IPS-NIHi7 (cell line): Measurements from ENCODE around the gene SLC17A2.

ENCODE experiments used
- DNase-seq: peaks from one replicate; pipeline ENCODE4 v3.0.0; 2012; ENCODE audit warnings: mixed read lengths; ENCODE audit errors: extremely low spot score

SLC17A2 gene

DNA sequence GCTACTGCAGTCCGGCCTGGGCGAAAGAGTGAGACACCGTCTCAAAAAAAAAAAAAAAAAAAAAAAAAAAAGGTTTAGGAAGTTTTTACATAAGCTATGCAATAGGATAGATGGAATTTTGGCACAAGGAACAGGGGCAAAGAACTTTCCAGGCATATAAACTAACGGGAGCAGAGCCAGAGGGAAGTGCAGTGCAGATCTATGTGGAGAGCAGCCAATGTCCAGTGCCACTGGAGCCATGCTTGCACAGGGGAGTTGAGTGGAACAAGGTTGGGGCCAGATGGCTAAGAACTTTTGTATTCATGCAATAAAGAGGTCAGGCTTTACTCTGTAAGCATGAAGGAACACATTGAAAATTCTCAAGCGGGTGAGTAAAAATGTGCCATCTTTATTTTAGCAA is 10.8 kb downstream of the SLC17A2 start:
- DNase-seq: no peak

DNA sequence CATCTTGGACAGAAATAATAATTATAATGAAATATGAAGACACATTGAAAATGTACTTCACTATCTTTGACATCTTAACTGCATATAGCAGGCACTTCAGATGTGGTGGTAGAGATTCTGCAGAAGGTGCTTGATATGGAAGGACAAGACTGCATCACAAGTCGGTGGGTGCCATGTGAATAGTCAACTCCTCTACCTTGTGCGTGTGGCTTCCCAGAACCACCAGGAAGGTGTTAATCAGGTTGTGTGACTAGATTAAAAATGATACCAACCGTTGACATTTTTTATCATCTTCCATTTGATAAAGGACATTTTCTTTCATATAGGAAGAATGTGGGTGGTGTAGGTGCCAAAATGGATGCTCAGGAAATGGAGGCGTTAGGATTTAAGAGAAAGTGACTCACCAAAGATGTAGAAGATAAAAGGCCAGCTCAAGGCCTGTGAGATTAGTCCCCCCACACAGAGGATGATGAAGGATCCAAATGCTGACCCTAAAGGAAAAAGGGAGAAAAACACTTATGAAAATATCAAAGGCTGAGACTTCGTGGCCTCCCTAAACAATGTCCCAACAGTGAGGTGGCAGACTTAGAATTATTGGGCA is 12.3 kb downstream of the SLC17A2 start:
- no peak for DNase-seq

- DNase-seq: no peak
Measured at GRCh38 chr6:25916789-25917490, 13.6 kb downstream of the SLC17A2 start.

DNA sequence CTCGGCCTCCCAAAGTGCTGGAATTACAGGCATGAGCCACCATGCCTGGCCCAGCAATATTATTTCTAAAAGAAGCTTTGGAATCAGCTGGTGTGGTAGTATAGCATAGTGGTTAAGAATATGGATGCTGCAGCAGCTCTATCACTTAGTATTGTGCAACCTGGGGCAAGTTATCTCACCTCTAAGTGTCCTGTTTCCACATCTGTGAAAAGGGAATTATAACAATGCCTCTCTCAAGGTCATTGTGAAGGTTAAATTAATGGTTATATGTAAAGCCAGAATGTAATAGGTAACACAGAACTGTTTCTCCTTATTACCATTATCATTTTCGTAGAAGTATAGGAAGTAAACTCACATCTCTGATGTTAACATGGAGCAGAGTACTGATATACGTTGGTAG is 14.2 kb downstream of the SLC17A2 start:
- DNase-seq: no peak

GRCh38 chr6:25913741-25914140 is 16.8 kb downstream of the SLC17A2 start:
- DNase-seq: no peak

GRCh38 chr6:25911351-25911750 is 19.1 kb downstream of the SLC17A2 start:
- no peak for DNase-seq

- no peak for DNase-seq
Measured at GRCh38 chr6:25907475-25908014, 22.9 kb downstream of the SLC17A2 start.

DNA sequence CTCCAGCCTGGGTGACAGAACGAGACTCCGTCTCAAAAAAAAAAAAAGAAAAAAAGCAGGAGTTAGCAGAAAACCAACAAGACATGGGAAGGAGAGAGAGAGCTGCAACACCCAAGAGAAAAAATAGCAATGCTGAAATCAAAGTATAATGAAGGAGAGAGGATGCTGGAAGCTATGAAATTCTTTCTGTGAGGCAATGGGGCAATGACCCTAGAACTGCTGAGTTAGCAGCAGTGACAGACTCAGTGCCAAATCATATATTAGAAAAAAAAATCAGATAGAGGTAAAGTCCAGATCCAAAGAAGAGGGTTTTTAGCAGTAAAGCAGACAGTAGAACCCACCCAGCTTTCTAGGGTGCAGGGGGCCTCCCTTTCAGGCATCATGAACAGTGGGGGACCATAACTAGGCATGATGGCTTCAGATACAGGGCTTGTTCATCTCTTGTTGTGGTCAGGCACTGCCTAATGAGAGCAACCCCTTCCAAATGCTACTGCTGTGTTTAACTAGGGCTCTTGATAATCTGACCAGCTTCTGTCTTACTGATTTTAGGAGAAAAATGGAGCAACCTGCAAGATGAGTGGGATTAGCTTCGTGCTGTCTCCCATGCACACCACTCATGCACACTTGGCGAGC is 26.9 kb downstream of the SLC17A2 start:
- no peak for DNase-seq

GRCh38 chr6:25902071-25902470 is 28.4 kb downstream of the SLC17A2 start:
- DNase-seq: no peak

DNA sequence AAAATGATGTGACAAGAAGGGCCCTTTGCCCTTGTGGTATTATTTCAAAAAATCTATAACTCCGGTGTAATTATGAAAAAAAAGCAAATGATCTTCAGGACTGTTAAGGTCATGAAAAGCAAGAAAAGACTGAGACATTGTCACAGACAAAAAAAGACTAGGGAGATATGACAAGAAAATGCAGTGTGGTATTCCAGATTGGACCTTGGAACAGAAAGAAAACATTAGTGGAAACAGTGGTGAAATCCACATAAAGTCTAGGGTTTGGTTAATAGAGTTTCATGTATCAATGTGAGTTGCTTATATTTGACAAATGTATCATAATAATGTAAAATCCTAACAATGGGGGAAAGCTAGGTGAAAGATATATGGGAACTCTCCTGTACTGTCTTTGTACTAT is 29.6 kb downstream of the SLC17A2 start:
- no peak for DNase-seq

GRCh38 chr6:25899580-25900408 is 30.7 kb downstream of the SLC17A2 start:
- no peak for DNase-seq

DNA sequence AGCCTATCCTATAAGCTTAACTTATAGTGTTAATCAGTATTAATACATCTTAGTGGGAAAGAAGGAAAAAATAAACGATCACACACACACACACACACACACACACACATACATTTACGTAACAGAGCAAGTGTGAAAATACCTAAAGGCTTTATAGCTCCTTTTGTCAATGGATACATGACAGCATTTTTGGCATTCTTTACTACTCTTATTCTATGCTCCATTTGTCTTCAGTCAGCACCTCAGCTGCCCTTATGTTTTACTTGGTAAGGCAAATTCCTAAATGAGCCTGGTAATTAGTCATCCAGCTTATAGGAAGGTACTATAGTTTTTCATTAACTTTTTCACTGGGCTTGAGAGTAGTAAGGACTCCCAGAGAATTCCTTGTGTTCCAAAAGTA is 31.4 kb downstream of the SLC17A2 start:
- peak; percentile 23 for DNase-seq

GRCh38 chr6:25898289-25898977 is 32.1 kb downstream of the SLC17A2 start:
- DNase-seq: peak; percentile 45

DNA sequence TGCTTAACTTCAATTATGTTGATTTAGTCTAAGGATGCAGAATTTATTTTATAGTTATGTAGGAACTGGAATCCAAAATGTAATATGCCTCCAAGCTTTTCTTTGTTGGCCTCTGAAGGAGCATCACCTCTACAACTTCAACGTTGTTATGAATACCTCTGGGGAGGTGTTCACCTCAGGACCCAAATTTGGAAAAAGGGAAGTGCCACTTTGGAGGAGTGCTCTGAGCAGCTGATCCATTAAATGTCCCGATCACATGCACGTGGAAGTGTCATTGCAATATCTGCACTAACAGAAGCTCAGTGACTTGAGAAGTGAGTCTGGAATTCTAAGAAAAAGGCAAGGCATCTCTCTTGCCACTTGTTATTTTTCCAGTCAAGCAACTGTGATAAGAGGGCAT is 34.2 kb downstream of the SLC17A2 start:
- DNase-seq: no peak

- DNase-seq: no peak
Measured at GRCh38 chr6:25895771-25896170, 34.7 kb downstream of the SLC17A2 start.

GRCh38 chr6:25893778-25894177 is 36.7 kb downstream of the SLC17A2 start:
- no peak for DNase-seq

DNA sequence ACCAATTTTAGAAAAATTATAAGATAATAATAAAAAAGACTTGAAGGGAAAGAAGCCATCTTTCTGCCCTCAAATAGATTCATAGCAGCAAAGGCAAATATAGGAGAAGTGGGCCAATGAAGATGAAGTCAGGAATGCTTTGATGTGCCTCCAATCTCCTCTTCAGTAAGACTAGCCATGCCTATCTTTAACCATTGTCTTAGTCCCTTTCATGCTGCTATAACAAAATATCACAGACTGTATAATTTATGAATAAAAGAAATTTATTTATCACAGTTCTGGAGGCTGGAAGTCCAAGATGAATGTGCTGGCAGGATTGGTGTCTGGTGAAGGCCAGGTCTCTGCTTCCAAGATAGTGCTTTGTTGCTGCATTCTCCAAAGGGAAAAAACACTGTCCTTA is 37.6 kb downstream of the SLC17A2 start:
- DNase-seq: no peak

GRCh38 chr6:25889877-25890853 is 40.3 kb downstream of the SLC17A2 start:
- DNase-seq: peak; percentile 46

GRCh38 chr6:25888626-25889025 is 41.9 kb downstream of the SLC17A2 start:
- no peak for DNase-seq

GRCh38 chr6:25886066-25886465 is 44.4 kb downstream of the SLC17A2 start:
- no peak for DNase-seq
